Measurements from ENCODE around the gene ULBP1. TPM values are rescaled to one million over a fixed set of nuclear protein-coding genes. Genes with fewer than 3 reads are reported as not detected.

ULBP1 gene
- total RNA-seq = 0.27 and 0.28 TPM in 2 replicates
- polyA plus RNA-seq = 0.27 TPM in 1 of 2 replicates, not detected in the other

- no peak for TF ChIP-seq EZH2 (IDR thresholded peaks at IDR 0.05; ENCODE audit: borderline replicate concordance)
- TF ChIP-seq, protein P1, sequence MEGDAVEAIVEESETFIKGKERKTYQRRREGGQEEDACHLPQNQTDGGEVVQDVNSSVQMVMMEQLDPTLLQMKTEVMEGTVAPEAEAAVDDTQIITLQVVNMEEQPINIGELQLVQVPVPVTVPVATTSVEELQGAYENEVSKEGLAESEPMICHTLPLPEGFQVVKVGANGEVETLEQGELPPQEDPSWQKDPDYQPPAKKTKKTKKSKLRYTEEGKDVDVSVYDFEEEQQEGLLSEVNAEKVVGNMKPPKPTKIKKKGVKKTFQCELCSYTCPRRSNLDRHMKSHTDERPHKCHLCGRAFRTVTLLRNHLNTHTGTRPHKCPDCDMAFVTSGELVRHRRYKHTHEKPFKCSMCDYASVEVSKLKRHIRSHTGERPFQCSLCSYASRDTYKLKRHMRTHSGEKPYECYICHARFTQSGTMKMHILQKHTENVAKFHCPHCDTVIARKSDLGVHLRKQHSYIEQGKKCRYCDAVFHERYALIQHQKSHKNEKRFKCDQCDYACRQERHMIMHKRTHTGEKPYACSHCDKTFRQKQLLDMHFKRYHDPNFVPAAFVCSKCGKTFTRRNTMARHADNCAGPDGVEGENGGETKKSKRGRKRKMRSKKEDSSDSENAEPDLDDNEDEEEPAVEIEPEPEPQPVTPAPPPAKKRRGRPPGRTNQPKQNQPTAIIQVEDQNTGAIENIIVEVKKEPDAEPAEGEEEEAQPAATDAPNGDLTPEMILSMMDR (IDR thresholded peaks at IDR 0.05; ENCODE audit: poor library complexity) = no peak
- TF ChIP-seq EZH2phosphoT487 (IDR thresholded peaks at IDR 0.05; ENCODE audit: low read depth, severe bottlenecking, unreplicated experiment) = peak; percentile 60
- Histone ChIP-seq H3K4me3 (peak within 1 kb of the TSS; percentile 36), H3K79me2 (no peaks in the 10 kb centered on the region), H3K9me3 (ENCODE audit: low read depth) (no peaks in the 10 kb centered on the region), H3K4me1 (ENCODE audit: insufficient read depth) (peaks cover 14% of the 10 kb centered on the region), H3K4me2 (peak within 1 kb of the TSS; percentile 96), H4K20me1 (ENCODE audit: insufficient read depth, poor library complexity, severe bottlenecking) (no peaks in the 10 kb centered on the region), H2AFZ (peak within 1 kb of the TSS; percentile 91), H3K9me2 (replicated peaks; ENCODE audit: insufficient read depth) (no peaks in the 10 kb centered on the region), H3K27ac (no peak within 1 kb of the TSS), H3K36me3 (replicated peaks; ENCODE audit: insufficient read depth, low read depth) (no peaks in the 10 kb centered on the region), H3K27me3 (peaks cover 97% of the 10 kb centered on the region)
- 2% methylated on average over 58 of the region's 69 CpGs for WGBS (ENCODE audit: low lambda C conversion rate, missing lambda C conversion rate)
- DNase-seq (ENCODE audit: low spot score) = peak; percentile 75
Observed at GRCh38 chr6:149963462-149964307, at the start of gene ULBP1. TSS of gene ULBP1 (plus strand) at chr6:149963943. CDS start at chr6:149964050, 107 bp downstream.

DNA sequence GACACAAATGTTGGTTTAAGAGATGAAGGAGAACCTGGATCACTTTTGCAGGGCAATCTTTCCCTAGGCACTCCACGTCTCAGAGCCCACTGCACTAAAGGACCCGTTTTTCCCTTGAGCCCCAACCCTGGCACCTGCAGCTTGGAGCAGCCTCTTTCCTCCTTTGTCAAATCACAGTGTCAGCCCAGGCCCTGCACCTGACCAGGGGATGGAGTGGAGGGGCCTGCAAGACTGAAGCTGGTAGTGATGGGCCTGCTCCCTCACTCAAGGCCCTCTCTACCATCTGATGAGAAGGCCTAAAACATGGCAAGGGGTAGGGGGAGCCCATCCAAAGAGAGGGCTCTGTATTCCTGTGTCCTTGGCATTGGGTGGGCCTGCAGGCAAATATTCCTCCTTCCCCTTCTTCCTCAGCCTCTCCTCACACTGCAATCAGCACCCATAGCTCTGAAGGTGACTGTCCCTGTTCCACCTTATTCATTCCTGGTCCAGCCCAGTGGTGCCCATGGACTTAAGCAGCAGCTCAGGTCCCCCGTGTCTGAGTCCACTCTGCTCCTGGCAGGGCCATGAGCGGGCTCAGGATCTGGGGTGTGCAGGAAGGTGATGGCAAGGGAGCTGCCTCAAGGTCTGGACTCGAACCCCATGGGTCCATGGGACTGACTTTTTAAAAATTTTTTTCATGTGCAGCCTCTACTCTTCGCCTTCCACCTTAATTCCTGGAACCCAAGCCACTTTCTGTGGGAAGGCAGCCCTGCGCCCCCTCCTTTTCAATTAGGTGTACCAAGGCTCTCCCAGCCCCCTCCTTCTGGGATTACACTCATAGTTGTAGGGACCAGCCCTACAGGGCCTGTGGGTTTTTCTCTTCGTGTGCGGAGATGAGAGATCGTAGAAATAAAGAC, 47.5 kb upstream of the ULBP1 start:
- no peaks in the 10 kb centered on the region for H3K9me3 ChIP-seq (ENCODE audit: low read depth)
- H3K27ac ChIP-seq = no peak overlapping the region
- no peak overlapping the region for H3K4me2 ChIP-seq
- no peaks in the 10 kb centered on the region for H3K79me2 ChIP-seq
- H4K20me1 ChIP-seq (ENCODE audit: insufficient read depth, poor library complexity, severe bottlenecking) = no peaks in the 10 kb centered on the region
- no peaks in the 10 kb centered on the region for H3K4me1 ChIP-seq (ENCODE audit: insufficient read depth)
- no peaks in the 10 kb centered on the region for H3K9me2 ChIP-seq (replicated peaks; ENCODE audit: insufficient read depth)
- DNase-seq (ENCODE audit: low spot score) = no peak
- H2AFZ ChIP-seq = no peak overlapping the region
- no peaks in the 10 kb centered on the region for H3K36me3 ChIP-seq (replicated peaks; ENCODE audit: insufficient read depth, low read depth)
- 86% methylated on average over 10 of the region's 10 CpGs for WGBS (ENCODE audit: low lambda C conversion rate, missing lambda C conversion rate)
- no peak overlapping the region for H3K4me3 ChIP-seq
- peaks cover 11% of the 10 kb centered on the region for H3K27me3 ChIP-seq
- TF ChIP-seq, protein P1 (IDR thresholded peaks at IDR 0.05; ENCODE audit: poor library complexity) = no peak
- TF ChIP-seq EZH2phosphoT487 (IDR thresholded peaks at IDR 0.05; ENCODE audit: low read depth, severe bottlenecking, unreplicated experiment) = no peak
- TF ChIP-seq EZH2 (IDR thresholded peaks at IDR 0.05; ENCODE audit: borderline replicate concordance) = no peak

- H4K20me1 ChIP-seq (ENCODE audit: insufficient read depth, poor library complexity, severe bottlenecking) = no peaks in the 10 kb centered on the region
- H2AFZ ChIP-seq = no peak overlapping the region
- no peak overlapping the region for H3K27ac ChIP-seq
- no peaks in the 10 kb centered on the region for H3K36me3 ChIP-seq (replicated peaks; ENCODE audit: insufficient read depth, low read depth)
- 91% methylated on average over 2 of the region's 2 CpGs for WGBS (ENCODE audit: low lambda C conversion rate, missing lambda C conversion rate)
- H3K4me1 ChIP-seq (ENCODE audit: insufficient read depth) = no peaks in the 10 kb centered on the region
- DNase-seq (ENCODE audit: low spot score) = no peak
- TF ChIP-seq, protein P1 (IDR thresholded peaks at IDR 0.05; ENCODE audit: poor library complexity) = no peak
- no peak for TF ChIP-seq EZH2phosphoT487 (IDR thresholded peaks at IDR 0.05; ENCODE audit: low read depth, severe bottlenecking, unreplicated experiment)
- TF ChIP-seq EZH2 (IDR thresholded peaks at IDR 0.05; ENCODE audit: borderline replicate concordance) = no peak
- no peaks in the 10 kb centered on the region for H3K9me3 ChIP-seq (ENCODE audit: low read depth)
- H3K9me2 ChIP-seq (replicated peaks; ENCODE audit: insufficient read depth) = no peaks in the 10 kb centered on the region
- peaks cover 19% of the 10 kb centered on the region for H3K27me3 ChIP-seq
- no peak overlapping the region for H3K4me2 ChIP-seq
- no peaks in the 10 kb centered on the region for H3K79me2 ChIP-seq
- no peak overlapping the region for H3K4me3 ChIP-seq
Observed at GRCh38 chr6:149917679-149918078, 46.1 kb upstream of the ULBP1 start.

Data from hepatocyte (in vitro differentiated cells).